HCT116 (cell line): ENCODE data around the gene SRPK2. TPM values are rescaled to one million over a fixed set of nuclear protein-coding genes. Genes with fewer than 3 reads are reported as not detected.

ENCODE experiments used
- ATAC-seq: fragments of 200-7000 bp; cut with Tn5 transposase; 2 replicates; pipeline ENCODE4 v1.9.1; 2020; ENCODE audit warnings: mild to moderate bottlenecking, moderate library complexity
- BruUV-seq: library from RNA; stranded (reverse); fragments of 400-500 nt; replicated peaks from 2 replicates; lab custom pipeline; 2021; lab: Mats Ljungman, UMichigan
- CTCF ChIA-PET: fragments of 300-600 bp; sonication (Branson Sonifier 250); formaldehyde crosslinking; loops from one replicate; lab custom pipeline; 2021; ENCODE audit warnings: antibody characterized with exemption; lab: Charles Lee
- POLR2A ChIA-PET: fragments of 300-600, 350-600 bp; sonication (Branson Sonifier 250); formaldehyde crosslinking; loops from one replicate; lab custom pipeline; 2021; ENCODE audit warnings: antibody characterized with exemption; lab: Charles Lee
- RAD21 ChIA-PET, 2 experiments: fragments of 300-600 bp; sonication (Branson Sonifier 250); formaldehyde crosslinking; loops; one replicate each; lab custom pipeline; 2023; ENCODE audit warnings: low total read pairs in 2 of 2; ENCODE audit not compliant: uncharacterized antibody in 2 of 2, unreplicated experiment in 2 of 2, low non-redundant PET in 1 of 2; lab: Charles Lee
- DNase-seq: peaks from one replicate; pipeline ENCODE4 v3.0.0-alpha.2; 2010; ENCODE audit warnings: low read depth, low spot score
- H2AFZ ChIP-seq: fragments of 200-600 bp; shearing (Covaris generic), sonication (generic); 2 replicates; pipeline ENCODE4 v1.6.1; 2017; ENCODE audit warnings: low read depth, mixed run types, mixed read lengths, antibody characterized with exemption, low read length; ENCODE audit not compliant: poor library complexity, severe bottlenecking
- H3K27ac ChIP-seq: 2 replicates; pipeline ENCODE4 v1.5.1; 2012; ENCODE audit warnings: low read depth, low read length
- H3K27me3 ChIP-seq: fragments of 200-600 bp; sonication (generic); 2 replicates; pipeline ENCODE4 v1.6.1; 2016; ENCODE audit warnings: mixed run types, low read length, mixed read lengths; ENCODE audit not compliant: insufficient read depth
- H3K36me3 ChIP-seq, 2 experiments: fragments of 200-500 bp in 1 of 2; fragments of 200-600 bp in 1 of 2; sonication (Bioruptor generic) in 1 of 2; sonication (generic) in 1 of 2; 2 replicates each; pipeline versions ENCODE4 v1.5.1 to v1.6.1; 2014 to 2016; ENCODE audit warnings: low read length in 2 of 2, inconsistent platforms in 1 of 2, mixed read lengths in 1 of 2, mixed run types in 1 of 2; ENCODE audit not compliant: insufficient read depth in 2 of 2, control insufficient read depth in 1 of 2
- H3K4me1 ChIP-seq, 2 experiments: fragments of 200-600 bp in 1 of 2; sonication (generic) in 1 of 2; 2 replicates each; pipeline versions ENCODE4 v1.5.1 to v1.6.1; 2012 to 2017; ENCODE audit warnings: low read length in 2 of 2, inconsistent platforms in 1 of 2, mild to moderate bottlenecking in 1 of 2, mixed read lengths in 1 of 2, mixed run types in 1 of 2, moderate library complexity in 1 of 2; ENCODE audit not compliant: insufficient read depth in 2 of 2, control insufficient read depth in 1 of 2
- H3K4me2 ChIP-seq: fragments of 200-600 bp; sonication (generic); 2 replicates; pipeline ENCODE4 v1.6.1; 2017; ENCODE audit warnings: mixed run types, low read length, mixed read lengths
- H3K4me3 ChIP-seq, 2 experiments: fragments of 200-600 bp in 1 of 2; sonication (generic) in 1 of 2; replicated peaks in 1 of 2; 2 replicates each; pipeline ENCODE4 v1.5.1; 2011 to 2016; ENCODE audit warnings: low read length in 2 of 2, control low read depth in 1 of 2, low read depth in 1 of 2, mild to moderate bottlenecking in 1 of 2, mixed read lengths in 1 of 2, mixed run types in 1 of 2
- H3K79me2 ChIP-seq: fragments of 200-600 bp; sonication (generic); 2 replicates; pipeline ENCODE4 v1.6.1; 2017; ENCODE audit warnings: mild to moderate bottlenecking, mixed run types, low read length, moderate library complexity, mixed read lengths; ENCODE audit not compliant: insufficient read depth
- H3K9ac ChIP-seq: fragments of 200-600 bp; sonication (generic); 2 replicates; pipeline ENCODE4 v1.6.1; 2016; ENCODE audit warnings: low read length, mixed read lengths
- H3K9me2 ChIP-seq: fragments of 200-600 bp; sonication (generic), shearing (Covaris generic); 2 replicates; pipeline ENCODE4 v1.6.1; 2017; ENCODE audit warnings: mixed run types, mild to moderate bottlenecking, moderate library complexity; ENCODE audit not compliant: insufficient read depth
- H3K9me3 ChIP-seq, 2 experiments: fragments of 200-500 bp in 1 of 2; fragments of 200-600 bp in 1 of 2; sonication (Bioruptor generic) in 1 of 2; sonication (generic) in 1 of 2; 2 replicates each; pipeline ENCODE4 v1.6.1; 2014 to 2017; ENCODE audit warnings: low read length in 2 of 2, mixed read lengths in 2 of 2, inconsistent platforms in 1 of 2, low read depth in 1 of 2, mild to moderate bottlenecking in 1 of 2, mixed run types in 1 of 2, moderate library complexity in 1 of 2; ENCODE audit not compliant: control insufficient read depth in 1 of 2, insufficient read depth in 1 of 2
- H4K20me1 ChIP-seq: fragments of 200-600 bp; sonication (generic), shearing (Covaris generic); 2 replicates; pipeline ENCODE4 v1.6.1; 2017; ENCODE audit warnings: mixed run types, mild to moderate bottlenecking, moderate library complexity; ENCODE audit not compliant: insufficient read depth
- CBX3 ChIP-seq: IDR thresholded peaks from 2 replicates; pipeline ENCODE4 v1.6.1; 2012; ENCODE audit warnings: low read depth
- EGR1 ChIP-seq: IDR thresholded peaks from 2 replicates; pipeline ENCODE4 v1.6.1; 2012; ENCODE audit warnings: low read depth
- EZH2 ChIP-seq: fragments of 200-600 bp; sonication (generic); IDR thresholded peaks from 2 replicates; pipeline ENCODE4 v1.6.1; 2017; ENCODE audit warnings: antibody characterized with exemption, mixed run types
- FOSL1 ChIP-seq: IDR thresholded peaks from 2 replicates; pipeline ENCODE4 v1.6.1; 2012; ENCODE audit warnings: low read depth
- SIN3A ChIP-seq: IDR thresholded peaks from 2 replicates; pipeline ENCODE4 v1.6.1; 2012; ENCODE audit warnings: low read depth
- intact Hi-C: fragments of 100-400 bp; cut with micrococcal nuclease; formaldehyde crosslinking; loops from 2 replicates; pipeline ENCODE4 v1.10.0; 2022
- total RNA-seq: library from RNA; stranded (reverse); gene quantifications from one replicate; pipeline ENCODE4 v1.2.1, GENCODE V29; 2021; ENCODE audit not compliant: unreplicated experiment
- TF ChIP-seq, protein P1 (sequence below): IDR thresholded peaks from 2 replicates; pipeline ENCODE4 v1.6.1; 2011; ENCODE audit warnings: mild to moderate bottlenecking, low read length, moderate library complexity; ENCODE audit not compliant: insufficient replicate concordance; ENCODE audit errors: extremely low read depth
- TF ChIP-seq, protein P2 (sequence below), 3 experiments: fragments of 200-600 bp in 1 of 3; sonication (generic) in 1 of 3; IDR thresholded peaks in 2 of 3; conservative IDR thresholded peaks in 1 of 3; 2 replicates each; pipeline ENCODE4 v1.5.1; 2012 to 2017; ENCODE audit warnings: low read depth in 2 of 3, low read length in 2 of 3, antibody characterized with exemption in 1 of 3, borderline replicate concordance in 1 of 3, control low read depth in 1 of 3, mild to moderate bottlenecking in 1 of 3, mixed read lengths in 1 of 3, mixed run types in 1 of 3, moderate library complexity in 1 of 3; ENCODE audit not compliant: insufficient read depth in 1 of 3
- TF ChIP-seq, protein P3 (sequence below): IDR thresholded peaks from 2 replicates; pipeline ENCODE4 v1.6.1; 2012

The SRPK2 gene
- total RNA-seq, 1 experiment from 2014 or later = 37.4 TPM

DNA sequence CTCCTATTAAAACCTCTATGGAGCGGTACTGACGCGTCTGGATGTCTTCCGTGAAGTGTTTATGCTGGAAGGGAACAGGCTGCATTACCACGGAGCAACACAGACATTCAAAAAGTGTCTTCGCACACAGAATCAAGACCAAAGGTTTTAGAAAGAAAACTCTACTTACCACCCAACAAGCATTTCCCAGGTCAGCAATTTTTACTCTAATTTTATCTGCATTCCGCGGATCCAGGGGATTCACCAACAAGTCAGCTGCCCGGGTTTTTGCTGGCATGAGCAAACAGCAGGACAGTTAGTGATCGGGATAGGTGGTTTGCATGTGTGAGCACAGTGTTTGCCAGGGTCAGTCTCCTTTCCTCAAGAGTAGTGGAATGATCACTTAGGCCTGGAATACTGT is 255.9 kb downstream of the SRPK2 start (continued):
- TF ChIP-seq, protein P1, sequence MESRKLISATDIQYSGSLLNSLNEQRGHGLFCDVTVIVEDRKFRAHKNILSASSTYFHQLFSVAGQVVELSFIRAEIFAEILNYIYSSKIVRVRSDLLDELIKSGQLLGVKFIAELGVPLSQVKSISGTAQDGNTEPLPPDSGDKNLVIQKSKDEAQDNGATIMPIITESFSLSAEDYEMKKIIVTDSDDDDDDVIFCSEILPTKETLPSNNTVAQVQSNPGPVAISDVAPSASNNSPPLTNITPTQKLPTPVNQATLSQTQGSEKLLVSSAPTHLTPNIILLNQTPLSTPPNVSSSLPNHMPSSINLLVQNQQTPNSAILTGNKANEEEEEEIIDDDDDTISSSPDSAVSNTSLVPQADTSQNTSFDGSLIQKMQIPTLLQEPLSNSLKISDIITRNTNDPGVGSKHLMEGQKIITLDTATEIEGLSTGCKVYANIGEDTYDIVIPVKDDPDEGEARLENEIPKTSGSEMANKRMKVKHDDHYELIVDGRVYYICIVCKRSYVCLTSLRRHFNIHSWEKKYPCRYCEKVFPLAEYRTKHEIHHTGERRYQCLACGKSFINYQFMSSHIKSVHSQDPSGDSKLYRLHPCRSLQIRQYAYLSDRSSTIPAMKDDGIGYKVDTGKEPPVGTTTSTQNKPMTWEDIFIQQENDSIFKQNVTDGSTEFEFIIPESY = no peak
- TF ChIP-seq, protein P2, sequence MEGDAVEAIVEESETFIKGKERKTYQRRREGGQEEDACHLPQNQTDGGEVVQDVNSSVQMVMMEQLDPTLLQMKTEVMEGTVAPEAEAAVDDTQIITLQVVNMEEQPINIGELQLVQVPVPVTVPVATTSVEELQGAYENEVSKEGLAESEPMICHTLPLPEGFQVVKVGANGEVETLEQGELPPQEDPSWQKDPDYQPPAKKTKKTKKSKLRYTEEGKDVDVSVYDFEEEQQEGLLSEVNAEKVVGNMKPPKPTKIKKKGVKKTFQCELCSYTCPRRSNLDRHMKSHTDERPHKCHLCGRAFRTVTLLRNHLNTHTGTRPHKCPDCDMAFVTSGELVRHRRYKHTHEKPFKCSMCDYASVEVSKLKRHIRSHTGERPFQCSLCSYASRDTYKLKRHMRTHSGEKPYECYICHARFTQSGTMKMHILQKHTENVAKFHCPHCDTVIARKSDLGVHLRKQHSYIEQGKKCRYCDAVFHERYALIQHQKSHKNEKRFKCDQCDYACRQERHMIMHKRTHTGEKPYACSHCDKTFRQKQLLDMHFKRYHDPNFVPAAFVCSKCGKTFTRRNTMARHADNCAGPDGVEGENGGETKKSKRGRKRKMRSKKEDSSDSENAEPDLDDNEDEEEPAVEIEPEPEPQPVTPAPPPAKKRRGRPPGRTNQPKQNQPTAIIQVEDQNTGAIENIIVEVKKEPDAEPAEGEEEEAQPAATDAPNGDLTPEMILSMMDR (IDR thresholded peaks at IDR 0.05 in 2 of 3, conservative IDR thresholded peaks at IDR 0.05 in 1 of 3; ENCODE audit: borderline replicate concordance in 1 of 3, insufficient read depth in 1 of 3, low read depth in 2 of 3, low read length in 2 of 3) = no peak
- no peak for TF ChIP-seq SIN3A

- Histone ChIP-seq H3K79me2 (peaks cover 8% of the 10 kb centered on the region; the same call in 1 of the 2 replicates), H3K4me2 (no peak overlapping the region), H3K4me1 (peaks cover 0 to 11% of the 10 kb centered on the region in 2 experiments; a peak in 1 of 4 replicates), H3K9me3 (no peaks in the 10 kb centered on the region), H3K4me3 (no peak overlapping the region), H3K27ac (no peak overlapping the region), H4K20me1 (no peaks in the 10 kb centered on the region), H3K9me2 (no peaks in the 10 kb centered on the region), H2AFZ (no peak overlapping the region), H3K27me3 (no peaks in the 10 kb centered on the region), H3K9ac (no peak overlapping the region), H3K36me3 (no peaks in the 10 kb centered on the region)
- POLR2A ChIA-PET = no interaction called here
- CTCF ChIA-PET = no interaction called here
- DNase-seq = no peak
- RAD21 ChIA-PET = no interaction called here
- no peak for ATAC-seq
- intact Hi-C loops = no loop called here
- TF ChIP-seq EGR1 (no peak), FOSL1 (no peak), CBX3 (no peak), EZH2 (no peak)
- TF ChIP-seq, protein P3, sequence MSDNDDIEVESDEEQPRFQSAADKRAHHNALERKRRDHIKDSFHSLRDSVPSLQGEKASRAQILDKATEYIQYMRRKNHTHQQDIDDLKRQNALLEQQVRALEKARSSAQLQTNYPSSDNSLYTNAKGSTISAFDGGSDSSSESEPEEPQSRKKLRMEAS = no peak
- TF ChIP-seq, all 23 proteins: peak for 0
- no TSS peak for BruUV-seq
Observed at GRCh38 chr7:105132335-105132734, 256.4 kb downstream of the SRPK2 start.
